GM12874 (cell line): ENCODE results near the gene USHBP1.

Experiments used
- CTCF ChIP-seq: IDR thresholded peaks from 2 replicates; pipeline ENCODE4 v1.5.1; 2011; ENCODE audit warnings: low read depth, mild to moderate bottlenecking, control low read depth, low read length, moderate library complexity; ENCODE audit not compliant: insufficient read depth

USHBP1 gene

GRCh38 chr19:17206736-17207581, 57.6 kb downstream of the USHBP1 start:
- no peak for TF ChIP-seq CTCF

GRCh38 chr19:17205237-17206140, 59.1 kb downstream of the USHBP1 start:
- TF ChIP-seq CTCF: peak; percentile 80

- no peak for TF ChIP-seq CTCF
Observed at GRCh38 chr19:17202713-17203112, 61.8 kb downstream of the USHBP1 start.

- no peak for TF ChIP-seq CTCF
Observed at GRCh38 chr19:17202249-17202648, 62.3 kb downstream of the USHBP1 start.

GRCh38 chr19:17200408-17201079, 64.0 kb downstream of the USHBP1 start:
- TF ChIP-seq CTCF: no peak
